GM23338 (cell line): ENCODE results near the gene LPP. TPM values are rescaled to one million over a fixed set of nuclear protein-coding genes. Genes with fewer than 3 reads are reported as not detected.

Source experiments
- ATAC-seq: fragments of 200-7000 bp; cut with Tn5 transposase; 3 replicates; pipeline ENCODE4 v1.9.1; 2020
- DNase-seq: peaks from one replicate; pipeline ENCODE4 v3.0.0-alpha.2; 2015; ENCODE audit warnings: low spot score
- H2AFZ ChIP-seq: fragments of 200-600 bp; sonication (generic); 2 replicates; pipeline ENCODE4 v1.8.0; 2016; ENCODE audit warnings: antibody characterized with exemption, mild to moderate bottlenecking, moderate library complexity
- H3F3A ChIP-seq: fragments of 200-600 bp; sonication (generic); replicated peaks from 2 replicates; pipeline ENCODE4 v1.8.0; 2017; ENCODE audit warnings: antibody characterized with exemption, mixed run types, low read depth
- H3K27ac ChIP-seq: fragments of 200-600 bp; sonication (generic); 2 replicates; pipeline ENCODE4 v1.6.1; 2016; ENCODE audit warnings: low read depth
- H3K27me3 ChIP-seq: fragments of 200-600 bp; sonication (generic); 2 replicates; pipeline ENCODE4 v1.8.0; 2016; ENCODE audit warnings: mild to moderate bottlenecking, mixed run types, moderate library complexity; ENCODE audit not compliant: insufficient read depth
- H3K36me3 ChIP-seq: fragments of 200-600 bp; sonication (generic); 2 replicates; pipeline ENCODE4 v1.8.0; 2016; ENCODE audit warnings: mild to moderate bottlenecking; ENCODE audit not compliant: insufficient read depth
- H3K4me1 ChIP-seq: fragments of 200-600 bp; sonication (generic); 2 replicates; pipeline ENCODE4 v1.8.0; 2016; ENCODE audit warnings: mild to moderate bottlenecking, moderate library complexity; ENCODE audit not compliant: insufficient read depth
- H3K4me2 ChIP-seq: fragments of 200-600 bp; sonication (generic); 2 replicates; pipeline ENCODE4 v1.7.1; 2017; ENCODE audit warnings: mixed run types
- H3K4me3 ChIP-seq: fragments of 200-600 bp; sonication (generic); 2 replicates; pipeline ENCODE4 v1.6.1; 2016; ENCODE audit warnings: mixed run types
- H3K79me2 ChIP-seq: fragments of 200-600 bp; sonication (generic); replicated peaks from 2 replicates; pipeline ENCODE4 v1.8.0; 2017; ENCODE audit warnings: mild to moderate bottlenecking; ENCODE audit not compliant: insufficient read depth
- H3K9me2 ChIP-seq: fragments of 200-600 bp; sonication (generic); 2 replicates; pipeline ENCODE4 v1.8.0; 2017; ENCODE audit not compliant: insufficient read depth
- H4K20me1 ChIP-seq: fragments of 200-600 bp; sonication (generic); replicated peaks from 2 replicates; pipeline ENCODE4 v1.8.0; 2017; ENCODE audit warnings: mild to moderate bottlenecking; ENCODE audit not compliant: insufficient read depth
- H3K27ac Mint-ChIP-seq: 2 replicates; pipeline ENCODE4 v1.8.0; 2020; ENCODE audit warnings: inconsistent platforms, mild to moderate bottlenecking, moderate library complexity, mixed read lengths
- H3K27me3 Mint-ChIP-seq: 3 replicates; pipeline ENCODE4 v1.8.0; 2022; ENCODE audit warnings: low read depth, mild to moderate bottlenecking, moderate library complexity, mixed read lengths, inconsistent platforms; ENCODE audit not compliant: insufficient read depth, poor library complexity
- H3K36me3 Mint-ChIP-seq: 3 replicates; pipeline ENCODE4 v1.8.0; 2021; ENCODE audit warnings: low read depth, mild to moderate bottlenecking, inconsistent platforms, moderate library complexity, mixed read lengths
- H3K4me1 Mint-ChIP-seq: 3 replicates; pipeline ENCODE4 v1.8.0; 2020; ENCODE audit warnings: mild to moderate bottlenecking, inconsistent platforms, mixed read lengths
- H3K4me3 Mint-ChIP-seq: 3 replicates; pipeline ENCODE4 v1.8.0; 2021; ENCODE audit warnings: moderate library complexity, mild to moderate bottlenecking, inconsistent platforms, mixed read lengths
- H3K9me3 Mint-ChIP-seq: 3 replicates; pipeline ENCODE4 v1.8.0; 2020; ENCODE audit warnings: moderate library complexity, mild to moderate bottlenecking, inconsistent platforms, mixed read lengths
- JUNB ChIP-seq: IDR thresholded peaks from one replicate; pipeline ENCODE4 v1.6.1; 2016; ENCODE audit warnings: antibody characterized with exemption; ENCODE audit not compliant: unreplicated experiment
- NANOG ChIP-seq: IDR thresholded peaks from 2 replicates; pipeline ENCODE4 v1.6.1; 2016; ENCODE audit warnings: antibody characterized with exemption, borderline replicate concordance
- POLR2AphosphoS5 ChIP-seq: IDR thresholded peaks from 2 replicates; pipeline ENCODE4 v1.6.1; 2016; ENCODE audit warnings: antibody characterized with exemption, low read depth
- STAT1 ChIP-seq: IDR thresholded peaks from one replicate; pipeline ENCODE4 v1.6.1; 2016; ENCODE audit warnings: antibody characterized with exemption; ENCODE audit not compliant: unreplicated experiment
- ZNF114 ChIP-seq: fragments of 250-450 bp; sonication (Bioruptor Pico); IDR thresholded peaks from 2 replicates; pipeline ENCODE4 v1.5.0; 2020; ENCODE audit warnings: mild to moderate bottlenecking, moderate library complexity
- polyA plus RNA-seq: library from polyadenylated mRNA; unstranded; fragments of >200 nt; fragmentation: Nextera tagmentation; extraction: Ambion mirVana; gene quantifications from 2 replicates; pipeline ENCODE4 v1.2.1, GENCODE V29; 2016
- total RNA-seq: library from RNA; depleted of rRNA; stranded (reverse); fragments of >200 nt; shearing (Covaris generic); gene quantifications from 2 replicates; pipeline ENCODE4 v1.2.3, GENCODE V29; 2014
- TF ChIP-seq, protein P1 (sequence below): fragments of 250-450 bp; sonication (Bioruptor Pico); IDR thresholded peaks from 2 replicates; pipeline ENCODE4 v1.5.0; 2020; ENCODE audit warnings: mild to moderate bottlenecking, moderate library complexity
- TF ChIP-seq, protein P2 (sequence below): IDR thresholded peaks from 2 replicates; pipeline ENCODE4 v1.6.1; 2016; ENCODE audit warnings: antibody characterized with exemption

LPP gene
- total and polyA plus RNA-seq, 2 experiments from 2014 or later = 23.0 to 35.2 TPM

GRCh38 chr3:188706176-188706575 is 552.2 kb downstream of the LPP start (continued):
- TF ChIP-seq, protein P1, sequence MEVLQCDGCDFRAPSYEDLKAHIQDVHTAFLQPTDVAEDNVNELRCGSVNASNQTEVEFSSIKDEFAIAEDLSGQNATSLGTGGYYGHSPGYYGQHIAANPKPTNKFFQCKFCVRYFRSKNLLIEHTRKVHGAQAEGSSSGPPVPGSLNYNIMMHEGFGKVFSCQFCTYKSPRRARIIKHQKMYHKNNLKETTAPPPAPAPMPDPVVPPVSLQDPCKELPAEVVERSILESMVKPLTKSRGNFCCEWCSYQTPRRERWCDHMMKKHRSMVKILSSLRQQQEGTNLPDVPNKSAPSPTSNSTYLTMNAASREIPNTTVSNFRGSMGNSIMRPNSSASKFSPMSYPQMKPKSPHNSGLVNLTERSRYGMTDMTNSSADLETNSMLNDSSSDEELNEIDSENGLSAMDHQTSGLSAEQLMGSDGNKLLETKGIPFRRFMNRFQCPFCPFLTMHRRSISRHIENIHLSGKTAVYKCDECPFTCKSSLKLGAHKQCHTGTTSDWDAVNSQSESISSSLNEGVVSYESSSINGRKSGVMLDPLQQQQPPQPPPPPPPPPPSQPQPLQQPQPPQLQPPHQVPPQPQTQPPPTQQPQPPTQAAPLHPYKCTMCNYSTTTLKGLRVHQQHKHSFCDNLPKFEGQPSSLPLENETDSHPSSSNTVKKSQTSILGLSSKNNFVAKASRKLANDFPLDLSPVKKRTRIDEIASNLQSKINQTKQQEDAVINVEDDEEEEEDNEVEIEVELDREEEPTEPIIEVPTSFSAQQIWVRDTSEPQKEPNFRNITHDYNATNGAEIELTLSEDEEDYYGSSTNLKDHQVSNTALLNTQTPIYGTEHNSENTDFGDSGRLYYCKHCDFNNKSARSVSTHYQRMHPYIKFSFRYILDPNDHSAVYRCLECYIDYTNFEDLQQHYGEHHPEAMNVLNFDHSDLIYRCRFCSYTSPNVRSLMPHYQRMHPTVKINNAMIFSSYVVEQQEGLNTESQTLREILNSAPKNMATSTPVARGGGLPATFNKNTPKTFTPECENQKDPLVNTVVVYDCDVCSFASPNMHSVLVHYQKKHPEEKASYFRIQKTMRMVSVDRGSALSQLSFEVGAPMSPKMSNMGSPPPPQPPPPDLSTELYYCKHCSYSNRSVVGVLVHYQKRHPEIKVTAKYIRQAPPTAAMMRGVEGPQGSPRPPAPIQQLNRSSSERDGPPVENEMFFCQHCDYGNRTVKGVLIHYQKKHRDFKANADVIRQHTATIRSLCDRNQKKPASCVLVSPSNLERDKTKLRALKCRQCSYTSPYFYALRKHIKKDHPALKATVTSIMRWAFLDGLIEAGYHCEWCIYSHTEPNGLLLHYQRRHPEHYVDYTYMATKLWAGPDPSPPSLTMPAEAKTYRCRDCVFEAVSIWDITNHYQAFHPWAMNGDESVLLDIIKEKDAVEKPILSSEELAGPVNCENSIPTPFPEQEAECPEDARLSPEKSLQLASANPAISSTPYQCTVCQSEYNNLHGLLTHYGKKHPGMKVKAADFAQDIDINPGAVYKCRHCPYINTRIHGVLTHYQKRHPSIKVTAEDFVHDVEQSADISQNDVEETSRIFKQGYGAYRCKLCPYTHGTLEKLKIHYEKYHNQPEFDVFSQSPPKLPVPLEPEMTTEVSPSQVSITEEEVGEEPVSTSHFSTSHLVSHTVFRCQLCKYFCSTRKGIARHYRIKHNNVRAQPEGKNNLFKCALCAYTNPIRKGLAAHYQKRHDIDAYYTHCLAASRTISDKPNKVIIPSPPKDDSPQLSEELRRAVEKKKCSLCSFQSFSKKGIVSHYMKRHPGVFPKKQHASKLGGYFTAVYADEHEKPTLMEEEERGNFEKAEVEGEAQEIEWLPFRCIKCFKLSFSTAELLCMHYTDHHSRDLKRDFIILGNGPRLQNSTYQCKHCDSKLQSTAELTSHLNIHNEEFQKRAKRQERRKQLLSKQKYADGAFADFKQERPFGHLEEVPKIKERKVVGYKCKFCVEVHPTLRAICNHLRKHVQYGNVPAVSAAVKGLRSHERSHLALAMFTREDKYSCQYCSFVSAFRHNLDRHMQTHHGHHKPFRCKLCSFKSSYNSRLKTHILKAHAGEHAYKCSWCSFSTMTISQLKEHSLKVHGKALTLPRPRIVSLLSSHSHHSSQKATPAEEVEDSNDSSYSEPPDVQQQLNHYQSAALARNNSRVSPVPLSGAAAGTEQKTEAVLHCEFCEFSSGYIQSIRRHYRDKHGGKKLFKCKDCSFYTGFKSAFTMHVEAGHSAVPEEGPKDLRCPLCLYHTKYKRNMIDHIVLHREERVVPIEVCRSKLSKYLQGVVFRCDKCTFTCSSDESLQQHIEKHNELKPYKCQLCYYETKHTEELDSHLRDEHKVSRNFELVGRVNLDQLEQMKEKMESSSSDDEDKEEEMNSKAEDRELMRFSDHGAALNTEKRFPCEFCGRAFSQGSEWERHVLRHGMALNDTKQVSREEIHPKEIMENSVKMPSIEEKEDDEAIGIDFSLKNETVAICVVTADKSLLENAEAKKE (CRISPR knock-in tag) = no peak

DNA sequence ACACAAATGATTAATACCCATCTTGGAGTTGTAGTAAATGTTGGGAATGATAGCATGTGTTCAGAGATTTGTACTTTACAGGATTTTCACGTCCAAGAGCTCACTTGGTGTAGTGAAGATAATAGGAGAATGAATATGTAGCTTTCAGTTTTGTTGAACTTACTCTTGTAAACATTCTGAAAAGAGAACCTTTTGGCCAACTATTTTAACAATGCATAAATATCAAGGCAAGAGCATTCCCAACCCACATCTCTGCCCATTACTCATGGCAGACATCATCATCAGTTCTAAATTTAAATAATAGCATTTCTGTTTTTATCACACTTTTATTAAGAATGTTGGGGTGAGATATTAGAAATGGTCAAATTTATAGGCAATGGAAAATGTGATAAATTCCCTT is 552.6 kb downstream of the LPP start:
- no peak for ATAC-seq
- no peak overlapping the region for H3K4me2 ChIP-seq
- no peaks in the 10 kb centered on the region for H3K9me3 Mint-ChIP-seq

More for the DNA sequence above, 552.6 kb downstream of the LPP start:
- no peak overlapping the region for H3K4me3 Mint-ChIP-seq
- TF ChIP-seq STAT1 = no peak
- no peak for TF ChIP-seq NANOG
- no peak for TF ChIP-seq JUNB
- no peak for TF ChIP-seq ZNF114
- TF ChIP-seq POLR2AphosphoS5 = no peak
- TF ChIP-seq, protein P2, sequence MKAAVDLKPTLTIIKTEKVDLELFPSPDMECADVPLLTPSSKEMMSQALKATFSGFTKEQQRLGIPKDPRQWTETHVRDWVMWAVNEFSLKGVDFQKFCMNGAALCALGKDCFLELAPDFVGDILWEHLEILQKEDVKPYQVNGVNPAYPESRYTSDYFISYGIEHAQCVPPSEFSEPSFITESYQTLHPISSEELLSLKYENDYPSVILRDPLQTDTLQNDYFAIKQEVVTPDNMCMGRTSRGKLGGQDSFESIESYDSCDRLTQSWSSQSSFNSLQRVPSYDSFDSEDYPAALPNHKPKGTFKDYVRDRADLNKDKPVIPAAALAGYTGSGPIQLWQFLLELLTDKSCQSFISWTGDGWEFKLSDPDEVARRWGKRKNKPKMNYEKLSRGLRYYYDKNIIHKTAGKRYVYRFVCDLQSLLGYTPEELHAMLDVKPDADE = no peak
- H3K36me3 Mint-ChIP-seq = no peaks in the 10 kb centered on the region
- H3K79me2 ChIP-seq = no peaks in the 10 kb centered on the region
- H3K27ac Mint-ChIP-seq = no peak overlapping the region
- H3K4me1 Mint-ChIP-seq = no peaks in the 10 kb centered on the region
- DNase-seq = no peak
- H3K9me2 ChIP-seq = no peaks in the 10 kb centered on the region
- H3K4me3 ChIP-seq = no peak overlapping the region
- no peaks in the 10 kb centered on the region for H3K27me3 ChIP-seq
- H3K4me1 ChIP-seq = no peaks in the 10 kb centered on the region
- H2AFZ ChIP-seq = no peak overlapping the region
- H4K20me1 ChIP-seq = no peaks in the 10 kb centered on the region
- H3K36me3 ChIP-seq = no peaks in the 10 kb centered on the region
- no peak overlapping the region for H3K27ac ChIP-seq
- H3K27me3 Mint-ChIP-seq = peaks cover 1% of the 10 kb centered on the region
- no peaks in the 10 kb centered on the region for H3F3A ChIP-seq
